ENCODE measurements around the gene PLA2G4F.

DNA sequence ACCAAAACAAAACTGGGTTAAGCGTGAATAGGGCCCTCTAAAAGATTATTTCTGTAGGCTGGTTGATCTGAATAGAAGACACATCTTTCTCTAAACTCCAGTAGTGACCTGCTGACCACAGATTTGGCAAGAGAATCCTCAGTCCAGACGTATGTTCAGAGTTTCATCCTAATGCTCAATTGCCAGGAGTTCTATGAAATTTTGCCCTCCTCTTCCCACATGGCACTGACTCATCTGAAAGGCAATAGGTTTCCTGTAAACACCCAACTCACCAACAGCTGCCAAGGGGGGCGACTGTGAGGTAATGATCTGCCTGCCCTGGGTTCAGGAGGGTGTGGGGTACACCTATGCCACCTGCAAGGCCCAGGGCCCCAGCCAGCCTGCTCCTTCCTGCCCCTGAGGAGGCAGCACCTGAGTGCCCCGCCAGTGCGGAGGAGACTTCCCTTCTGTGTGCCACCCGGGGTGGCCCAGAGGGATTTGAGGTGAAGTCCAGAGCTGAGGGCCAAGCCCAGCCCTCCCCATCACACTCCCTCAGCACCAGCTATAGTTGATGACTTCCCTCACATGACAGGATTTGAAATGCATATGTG lies 53.7 kb downstream of the PLA2G4F start:
- TF ChIP-seq YY1 (IDR thresholded peaks at IDR 0.05; ENCODE audit: low read depth): no peak
- peak; percentile 32; the same call in 1 of the 2 replicates for TF ChIP-seq TCF12 (IDR thresholded peaks at IDR 0.05)
- no peak for TF ChIP-seq MEF2A (IDR thresholded peaks at IDR 0.05; ENCODE audit: borderline replicate concordance, low read depth)
